ENCODE results near the gene ATPAF2. TPM values are rescaled to one million over a fixed set of nuclear protein-coding genes. Genes with fewer than 3 reads are reported as not detected.
"Not testable (repeated sequence)": the region's sequence is repeated elsewhere in the genome, so short reads cannot be mapped to it uniquely, and the experiment has no call there.

Gene ATPAF2
- total RNA-seq, 1 donor from 2014 or later, result 34.7 TPM

GRCh38 chr17:18004345-18004744, 34.6 kb downstream of the ATPAF2 start:
- Mint-ChIP-seq H3K36me3 (ENCODE audit: unreplicated experiment) (no peaks in the 10 kb centered on the region), H3K27me3 (ENCODE audit: unreplicated experiment) (peaks cover 15% of the 10 kb centered on the region), H3K27ac (ENCODE audit: unreplicated experiment) (no peak overlapping the region), H3K4me1 (ENCODE audit: low read depth, unreplicated experiment) (peaks cover 33% of the 10 kb centered on the region), H3K9me3 (ENCODE audit: unreplicated experiment) (peaks cover 9% of the 10 kb centered on the region), H3K4me3 (ENCODE audit: unreplicated experiment) (no peak overlapping the region)
- no peak for TF ChIP-seq CTCF (IDR thresholded peaks at IDR 0.05; ENCODE audit: partially characterized antibody, unreplicated experiment)
- no peak for DNase-seq

- no peak for TF ChIP-seq CTCF (IDR thresholded peaks at IDR 0.05; ENCODE audit: partially characterized antibody, unreplicated experiment)
- Mint-ChIP-seq H3K4me1 (ENCODE audit: low read depth, unreplicated experiment) (peaks cover 31% of the 10 kb centered on the region), H3K27ac (ENCODE audit: unreplicated experiment) (no peak overlapping the region), H3K27me3 (ENCODE audit: unreplicated experiment) (peaks cover 12% of the 10 kb centered on the region), H3K36me3 (ENCODE audit: unreplicated experiment) (no peaks in the 10 kb centered on the region), H3K9me3 (ENCODE audit: unreplicated experiment) (peaks cover 9% of the 10 kb centered on the region), H3K4me3 (ENCODE audit: unreplicated experiment) (no peak overlapping the region)
- DNase-seq, result no peak
Measured at GRCh38 chr17:18002171-18002570, 36.8 kb downstream of the ATPAF2 start.

- no peak overlapping the region for H3K4me3 Mint-ChIP-seq (ENCODE audit: unreplicated experiment)
- no peak for TF ChIP-seq CTCF (IDR thresholded peaks at IDR 0.05; ENCODE audit: partially characterized antibody, unreplicated experiment)
- H3K9me3 Mint-ChIP-seq (ENCODE audit: unreplicated experiment), result peaks cover 5% of the 10 kb centered on the region
- H3K36me3 Mint-ChIP-seq (ENCODE audit: unreplicated experiment), result no peaks in the 10 kb centered on the region
- H3K27me3 Mint-ChIP-seq (ENCODE audit: unreplicated experiment), result peaks cover 7% of the 10 kb centered on the region
- H3K4me1 Mint-ChIP-seq (ENCODE audit: low read depth, unreplicated experiment), result peaks cover 19% of the 10 kb centered on the region
- no peak overlapping the region for H3K27ac Mint-ChIP-seq (ENCODE audit: unreplicated experiment)
- DNase-seq, result no peak
Measured at GRCh38 chr17:18000030-18000408, 38.9 kb downstream of the ATPAF2 start.

GRCh38 chr17:17999364-18000029, 39.5 kb downstream of the ATPAF2 start:
- H3K27ac Mint-ChIP-seq (ENCODE audit: unreplicated experiment), result peak overlapping the region; percentile 59
- no peak overlapping the region for H3K4me3 Mint-ChIP-seq (ENCODE audit: unreplicated experiment)
- no peak for TF ChIP-seq CTCF (IDR thresholded peaks at IDR 0.05; ENCODE audit: partially characterized antibody, unreplicated experiment)

GRCh38 chr17:17998934-17999333, 40.0 kb downstream of the ATPAF2 start:
- H3K27me3 Mint-ChIP-seq (ENCODE audit: unreplicated experiment), result peaks cover 7% of the 10 kb centered on the region
- peaks cover 7% of the 10 kb centered on the region for H3K9me3 Mint-ChIP-seq (ENCODE audit: unreplicated experiment)
- no peak overlapping the region for H3K27ac Mint-ChIP-seq (ENCODE audit: unreplicated experiment)
- no peak for DNase-seq
- no peak for TF ChIP-seq CTCF (IDR thresholded peaks at IDR 0.05; ENCODE audit: partially characterized antibody, unreplicated experiment)
- H3K4me1 Mint-ChIP-seq (ENCODE audit: low read depth, unreplicated experiment), result peaks cover 21% of the 10 kb centered on the region
- H3K36me3 Mint-ChIP-seq (ENCODE audit: unreplicated experiment), result no peaks in the 10 kb centered on the region
- no peak overlapping the region for H3K4me3 Mint-ChIP-seq (ENCODE audit: unreplicated experiment)

More at GRCh38 chr17:17999364-18000029, 39.5 kb downstream of the ATPAF2 start:
- DNase-seq, result no peak
- Mint-ChIP-seq H3K36me3 (ENCODE audit: unreplicated experiment) (no peaks in the 10 kb centered on the region), H3K4me1 (ENCODE audit: low read depth, unreplicated experiment) (peaks cover 21% of the 10 kb centered on the region), H3K27me3 (ENCODE audit: unreplicated experiment) (peaks cover 7% of the 10 kb centered on the region), H3K9me3 (ENCODE audit: unreplicated experiment) (peaks cover 7% of the 10 kb centered on the region)

- not testable (repeated sequence) for H3K27me3 Mint-ChIP-seq (ENCODE audit: unreplicated experiment); H3K4me3 Mint-ChIP-seq (ENCODE audit: unreplicated experiment); H3K36me3 Mint-ChIP-seq (ENCODE audit: unreplicated experiment); H3K9me3 Mint-ChIP-seq (ENCODE audit: unreplicated experiment); H3K27ac Mint-ChIP-seq (ENCODE audit: unreplicated experiment); DNase-seq
- H3K4me1 Mint-ChIP-seq (ENCODE audit: low read depth, unreplicated experiment), result peaks cover 19% of the 10 kb centered on the region
Measured at GRCh38 chr17:17995887-17996286, 43.1 kb downstream of the ATPAF2 start.
